WI38 (cell line): ENCODE measurements around the gene PRKAG3.

Source experiments
- H3K4me3 ChIP-seq: 2 replicates; pipeline ENCODE4 v1.5.1; 2011; ENCODE audit warnings: low read depth, mild to moderate bottlenecking, control low read depth, low read length
- TF ChIP-seq, protein P1 (sequence below): IDR thresholded peaks from 2 replicates; pipeline ENCODE4 v1.5.1; 2012; ENCODE audit warnings: low read depth, mild to moderate bottlenecking, control low read depth, low read length

The PRKAG3 gene

GRCh38 chr2:218820746-218821369, 10.7 kb downstream of the PRKAG3 start:
- H3K4me3 ChIP-seq = no peak overlapping the region
- TF ChIP-seq, protein P1, sequence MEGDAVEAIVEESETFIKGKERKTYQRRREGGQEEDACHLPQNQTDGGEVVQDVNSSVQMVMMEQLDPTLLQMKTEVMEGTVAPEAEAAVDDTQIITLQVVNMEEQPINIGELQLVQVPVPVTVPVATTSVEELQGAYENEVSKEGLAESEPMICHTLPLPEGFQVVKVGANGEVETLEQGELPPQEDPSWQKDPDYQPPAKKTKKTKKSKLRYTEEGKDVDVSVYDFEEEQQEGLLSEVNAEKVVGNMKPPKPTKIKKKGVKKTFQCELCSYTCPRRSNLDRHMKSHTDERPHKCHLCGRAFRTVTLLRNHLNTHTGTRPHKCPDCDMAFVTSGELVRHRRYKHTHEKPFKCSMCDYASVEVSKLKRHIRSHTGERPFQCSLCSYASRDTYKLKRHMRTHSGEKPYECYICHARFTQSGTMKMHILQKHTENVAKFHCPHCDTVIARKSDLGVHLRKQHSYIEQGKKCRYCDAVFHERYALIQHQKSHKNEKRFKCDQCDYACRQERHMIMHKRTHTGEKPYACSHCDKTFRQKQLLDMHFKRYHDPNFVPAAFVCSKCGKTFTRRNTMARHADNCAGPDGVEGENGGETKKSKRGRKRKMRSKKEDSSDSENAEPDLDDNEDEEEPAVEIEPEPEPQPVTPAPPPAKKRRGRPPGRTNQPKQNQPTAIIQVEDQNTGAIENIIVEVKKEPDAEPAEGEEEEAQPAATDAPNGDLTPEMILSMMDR = no peak

DNA sequence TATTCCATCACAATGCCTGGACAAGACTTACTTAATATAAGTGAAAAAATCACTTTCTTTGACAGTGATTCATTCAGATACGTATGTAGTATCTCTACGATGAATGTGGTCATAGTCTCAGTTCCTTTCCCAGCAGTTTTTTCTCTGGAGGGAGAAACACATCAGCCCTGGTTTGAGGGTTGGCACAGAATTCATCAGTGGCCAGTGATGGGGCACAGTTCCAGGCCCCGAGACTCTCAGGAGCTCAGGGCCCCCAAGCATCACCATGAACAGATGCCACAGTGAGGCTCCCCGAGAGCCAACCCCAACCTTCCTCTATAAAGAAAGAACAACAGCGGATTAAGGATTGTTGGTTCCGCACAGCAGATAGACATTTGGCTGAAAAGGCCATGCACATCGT, 12.5 kb downstream of the PRKAG3 start:
- TF ChIP-seq, protein P1 = no peak
- no peak overlapping the region for H3K4me3 ChIP-seq

GRCh38 chr2:218816561-218817011, 15.0 kb downstream of the PRKAG3 start:
- TF ChIP-seq, protein P1 = no peak
- H3K4me3 ChIP-seq = no peak overlapping the region

- TF ChIP-seq, protein P1 = no peak
- no peak overlapping the region for H3K4me3 ChIP-seq
Measured at GRCh38 chr2:218815649-218816048, 16.0 kb downstream of the PRKAG3 start.

GRCh38 chr2:218815244-218815637, 16.4 kb downstream of the PRKAG3 start:
- no peak overlapping the region for H3K4me3 ChIP-seq
- TF ChIP-seq, protein P1 = no peak

- no peak overlapping the region for H3K4me3 ChIP-seq
- TF ChIP-seq, protein P1 = no peak
Measured at GRCh38 chr2:218814540-218815243, 16.9 kb downstream of the PRKAG3 start.

GRCh38 chr2:218813771-218814460, 17.7 kb downstream of the PRKAG3 start:
- H3K4me3 ChIP-seq = no peak overlapping the region
- TF ChIP-seq, protein P1 = no peak
